Measurements from ENCODE around the gene MFAP5.

- TF ChIP-seq CTCF (conservative IDR thresholded peaks at IDR 0.05): no peak
- TF ChIP-seq EZH2 (IDR thresholded peaks at IDR 0.05; ENCODE audit: low read depth): no peak
Measured at GRCh38 chr12:8685051-8685450, 22.4 kb upstream of the MFAP5 start.

Data from PC-9 (cell line).